ENCODE measurements around the gene ITIH5. TPM values are rescaled to one million over a fixed set of nuclear protein-coding genes. Genes with fewer than 3 reads are reported as not detected.
A peak's percentile ranks its signal among the peaks of the same experiment; 100 is the strongest.

ITIH5 gene
- total and polyA plus RNA-seq, 2 of the 13 experiments (the other 11 are each of a cell fraction or from before 2014, with no cell fraction given): 4.7 to 8.9 TPM

GRCh38 chr10:7686351-7687171 lies 19.8 kb upstream of the ITIH5 start (continued):
- TF ChIP-seq TRAFD1 (CRISPR knock-in tag; IDR thresholded peaks at IDR 0.05; ENCODE audit: borderline replicate concordance): no peak
- TF ChIP-seq ZNF567 (CRISPR knock-in tag; IDR thresholded peaks at IDR 0.05; ENCODE audit: borderline replicate concordance): 0 out of 2 replicates have a peak, but pooled peaks have one; percentile 37
- TF ChIP-seq ZBTB3 (CRISPR knock-in tag; IDR thresholded peaks at IDR 0.05; ENCODE audit: borderline replicate concordance, low read depth): 0 out of 2 replicates have a peak, but pooled peaks have one; percentile 46
- peak; percentile 97 for TF ChIP-seq CHD4 (IDR thresholded peaks at IDR 0.05; ENCODE audit: borderline replicate concordance, low read length)
- TF ChIP-seq SAP130 (CRISPR knock-in tag; IDR thresholded peaks at IDR 0.05; ENCODE audit: low read depth): peak; percentile 93
- TF ChIP-seq ZXDC (CRISPR knock-in tag; IDR thresholded peaks at IDR 0.05): no peak
- TF ChIP-seq ZNF563 (CRISPR knock-in tag; IDR thresholded peaks at IDR 0.05): no peak
- no peak for TF ChIP-seq LBX2 (CRISPR knock-in tag; IDR thresholded peaks at IDR 0.05; ENCODE audit: borderline replicate concordance)
- TF ChIP-seq PHF8 (CRISPR knock-in tag; IDR thresholded peaks at IDR 0.05): no peak; the same call in 1 of the 2 replicates
- TF ChIP-seq MIER2 (CRISPR knock-in tag; IDR thresholded peaks at IDR 0.05): 0 out of 2 replicates have a peak, but pooled peaks have one; percentile 51
- no peak for TF ChIP-seq ZNF431 (CRISPR knock-in tag; IDR thresholded peaks at IDR 0.05; ENCODE audit: borderline replicate concordance, low read depth)
- no peak for TF ChIP-seq TIGD3 (CRISPR knock-in tag; IDR thresholded peaks at IDR 0.05; ENCODE audit: borderline replicate concordance)
- peak; percentile 64 for TF ChIP-seq POGZ (CRISPR knock-in tag; IDR thresholded peaks at IDR 0.05)
- peak; percentile 96 for TF ChIP-seq TARDBP (CRISPR knock-in tag; IDR thresholded peaks at IDR 0.05)
- no peak for TF ChIP-seq NRL (CRISPR knock-in tag; IDR thresholded peaks at IDR 0.05; ENCODE audit: borderline replicate concordance)
- TF ChIP-seq CERS6 (CRISPR knock-in tag; IDR thresholded peaks at IDR 0.05): no peak
- TF ChIP-seq ZNF484 (CRISPR knock-in tag; IDR thresholded peaks at IDR 0.05; ENCODE audit: borderline replicate concordance, low read depth): no peak
- TF ChIP-seq ZNF780A (CRISPR knock-in tag; IDR thresholded peaks at IDR 0.05): no peak
- 0 out of 2 replicates have a peak, but pooled peaks have one; percentile 14 for TF ChIP-seq GABPB1 (CRISPR knock-in tag; IDR thresholded peaks at IDR 0.05)
- no peak for TF ChIP-seq ZNF83 (CRISPR knock-in tag; IDR thresholded peaks at IDR 0.05; ENCODE audit: borderline replicate concordance)
